Measurements from ENCODE around the gene AKNA. TPM values are rescaled to one million over a fixed set of nuclear protein-coding genes. Genes with fewer than 3 reads are reported as not detected.
A peak's percentile ranks its signal among the peaks of the same experiment; 100 is the strongest.
"Not testable (repeated sequence)": the region's sequence is repeated elsewhere in the genome, so short reads cannot be mapped to it uniquely, and the experiment has no call there.

AKNA gene
- total RNA-seq, 3 donors from 2014 or later, result 77.2 to 81.7 (median 80.6) TPM

GRCh38 chr9:114328937-114329624 lies 58.7 kb downstream of the AKNA start:
- not testable (repeated sequence) for H3K4me3 Mint-ChIP-seq; H3K9me3 Mint-ChIP-seq; H3K36me3 Mint-ChIP-seq (ENCODE audit: insufficient read depth); DNase-seq; ATAC-seq; H3K4me1 Mint-ChIP-seq (ENCODE audit: low read depth); H3K27me3 Mint-ChIP-seq (ENCODE audit: low read depth)

GRCh38 chr9:114328357-114328820 lies 59.4 kb downstream of the AKNA start:
- not testable (repeated sequence) for H3K36me3 Mint-ChIP-seq (ENCODE audit: insufficient read depth); H3K4me3 Mint-ChIP-seq; H3K9me3 Mint-ChIP-seq; H3K27me3 Mint-ChIP-seq (ENCODE audit: low read depth); DNase-seq; H3K4me1 Mint-ChIP-seq (ENCODE audit: low read depth); ATAC-seq

- Mint-ChIP-seq H3K9me3 (no peaks in the 10 kb centered on the region), H3K4me3 (no peak overlapping the region), H3K4me1 (ENCODE audit: low read depth) (peaks cover 7% of the 10 kb centered on the region), H3K27me3 (ENCODE audit: low read depth) (no peaks in the 10 kb centered on the region), H3K36me3 (ENCODE audit: insufficient read depth) (no peaks in the 10 kb centered on the region)
- DNase-seq (no peak), ATAC-seq (no peak)
These were observed 60.0 kb downstream of the AKNA start for GRCh38 chr9:114327749-114328148.

GRCh38 chr9:114325684-114326254 lies 62.0 kb downstream of the AKNA start:
- not testable (repeated sequence) for ATAC-seq; H3K36me3 Mint-ChIP-seq (ENCODE audit: insufficient read depth); H3K4me3 Mint-ChIP-seq; H3K4me1 Mint-ChIP-seq (ENCODE audit: low read depth); H3K27me3 Mint-ChIP-seq (ENCODE audit: low read depth); DNase-seq; H3K9me3 Mint-ChIP-seq

GRCh38 chr9:114324965-114325364 lies 62.8 kb downstream of the AKNA start:
- not testable (repeated sequence) for ATAC-seq; H3K36me3 Mint-ChIP-seq (ENCODE audit: insufficient read depth); H3K9me3 Mint-ChIP-seq; H3K4me3 Mint-ChIP-seq; DNase-seq; H3K4me1 Mint-ChIP-seq (ENCODE audit: low read depth)
- H3K27me3 Mint-ChIP-seq (ENCODE audit: low read depth), result peaks cover 10% of the 10 kb centered on the region

- no peak for ATAC-seq
- no peak overlapping the region for H3K4me3 Mint-ChIP-seq
- peaks cover 1% of the 10 kb centered on the region for H3K4me1 Mint-ChIP-seq (ENCODE audit: low read depth)
- no peaks in the 10 kb centered on the region for H3K36me3 Mint-ChIP-seq (ENCODE audit: insufficient read depth)
- no peaks in the 10 kb centered on the region for H3K9me3 Mint-ChIP-seq
- peaks cover 10% of the 10 kb centered on the region for H3K27me3 Mint-ChIP-seq (ENCODE audit: low read depth)
- DNase-seq, result no peak
These were observed 63.3 kb downstream of the AKNA start for GRCh38 chr9:114324492-114324891.

GRCh38 chr9:114323849-114324248 lies 63.9 kb downstream of the AKNA start:
- not testable (repeated sequence) for DNase-seq; ATAC-seq; H3K4me1 Mint-ChIP-seq (ENCODE audit: low read depth); H3K36me3 Mint-ChIP-seq (ENCODE audit: insufficient read depth); H3K9me3 Mint-ChIP-seq; H3K4me3 Mint-ChIP-seq
- H3K27me3 Mint-ChIP-seq (ENCODE audit: low read depth), result peaks cover 14% of the 10 kb centered on the region

- not testable (repeated sequence) for H3K4me1 Mint-ChIP-seq (ENCODE audit: low read depth); ATAC-seq; H3K9me3 Mint-ChIP-seq; H3K4me3 Mint-ChIP-seq; DNase-seq; H3K36me3 Mint-ChIP-seq (ENCODE audit: insufficient read depth)
- peaks cover 14% of the 10 kb centered on the region for H3K27me3 Mint-ChIP-seq (ENCODE audit: low read depth)
These were observed 64.8 kb downstream of the AKNA start, which contains the start of gene ORM1 for GRCh38 chr9:114322831-114323531. TSS of gene ORM1 (plus strand) at chr9:114323098. CDS start at chr9:114323134, 36 bp downstream.

GRCh38 chr9:114322160-114322818 lies 65.5 kb downstream of the AKNA start:
- not testable (repeated sequence) for H3K4me1 Mint-ChIP-seq (ENCODE audit: low read depth); H3K9me3 Mint-ChIP-seq; H3K36me3 Mint-ChIP-seq (ENCODE audit: insufficient read depth); H3K4me3 Mint-ChIP-seq; ATAC-seq; DNase-seq
- H3K27me3 Mint-ChIP-seq (ENCODE audit: low read depth), result peaks cover 14% of the 10 kb centered on the region

GRCh38 chr9:114321759-114322158 lies 66.0 kb downstream of the AKNA start:
- Mint-ChIP-seq H3K4me1 (ENCODE audit: low read depth) (peaks cover 1% of the 10 kb centered on the region), H3K36me3 (ENCODE audit: insufficient read depth) (no peaks in the 10 kb centered on the region)

GRCh38 chr9:114320710-114321109 lies 67.1 kb downstream of the AKNA start:
- not testable (repeated sequence) for H3K4me3 Mint-ChIP-seq; ATAC-seq; H3K9me3 Mint-ChIP-seq; H3K4me1 Mint-ChIP-seq (ENCODE audit: low read depth); DNase-seq; H3K36me3 Mint-ChIP-seq (ENCODE audit: insufficient read depth)
- peaks cover 14% of the 10 kb centered on the region for H3K27me3 Mint-ChIP-seq (ENCODE audit: low read depth)

More at GRCh38 chr9:114321759-114322158, 66.0 kb downstream of the AKNA start:
- Mint-ChIP-seq H3K9me3 (no peaks in the 10 kb centered on the region), H3K4me3 (no peak overlapping the region), H3K27me3 (ENCODE audit: low read depth) (peaks cover 14% of the 10 kb centered on the region)
- ATAC-seq (peak; percentile 53 to 66), DNase-seq (no peak)

- Mint-ChIP-seq H3K4me1 (ENCODE audit: low read depth) (peaks cover 1% of the 10 kb centered on the region), H3K9me3 (no peaks in the 10 kb centered on the region), H3K27me3 (ENCODE audit: low read depth) (peaks cover 14% of the 10 kb centered on the region), H3K36me3 (ENCODE audit: insufficient read depth) (no peaks in the 10 kb centered on the region), H3K4me3 (no peak overlapping the region)
- DNase-seq (no peak), ATAC-seq (no peak)
These were observed 68.6 kb downstream of the AKNA start for GRCh38 chr9:114319147-114319546.

- Mint-ChIP-seq H3K27me3 (ENCODE audit: low read depth) (peaks cover 14% of the 10 kb centered on the region), H3K36me3 (ENCODE audit: insufficient read depth) (no peaks in the 10 kb centered on the region), H3K9me3 (no peaks in the 10 kb centered on the region), H3K4me3 (no peak overlapping the region), H3K4me1 (ENCODE audit: low read depth) (peaks cover 1% of the 10 kb centered on the region)
- ATAC-seq (no peak), DNase-seq (no peak)
These were observed 69.4 kb downstream of the AKNA start for GRCh38 chr9:114318416-114318815.

- peaks cover 14% of the 10 kb centered on the region for H3K27me3 Mint-ChIP-seq (ENCODE audit: low read depth)
- no peak overlapping the region for H3K4me3 Mint-ChIP-seq
- DNase-seq (no peak), ATAC-seq (no peak)
- peaks cover 1% of the 10 kb centered on the region for H3K4me1 Mint-ChIP-seq (ENCODE audit: low read depth)
- no peaks in the 10 kb centered on the region for H3K36me3 Mint-ChIP-seq (ENCODE audit: insufficient read depth)
- no peaks in the 10 kb centered on the region for H3K9me3 Mint-ChIP-seq
These were observed 70.0 kb downstream of the AKNA start for GRCh38 chr9:114317665-114318357.

All from activated T-cell treated with anti-CD3 and anti-CD28 coated beads, Interleukin-2, amount 50 U/mL, for 4 hours (primary cell).